Measurements from ENCODE around the gene DNAH3.

GRCh38 chr16:20916942-20917341, 233.7 kb downstream of the DNAH3 start:
- TF ChIP-seq TAF1 (IDR thresholded peaks at IDR 0.05; ENCODE audit: borderline replicate concordance, insufficient read depth, low read length) = no peak
- TF ChIP-seq REST (IDR thresholded peaks at IDR 0.05; ENCODE audit: insufficient read depth in 1 of 2, low read depth in 2 of 2, low read length in 2 of 2) = no peak
- no peak for TF ChIP-seq POLR2AphosphoS5 (IDR thresholded peaks at IDR 0.05; ENCODE audit: low read depth, low read length)
